AG20443 (cell line): ENCODE results near the gene MYO1E.
A peak's percentile ranks its signal among the peaks of the same experiment; 100 is the strongest.
"Not testable (repeated sequence)": the region's sequence is repeated elsewhere in the genome, so short reads cannot be mapped to it uniquely, and the experiment has no call there.

ENCODE experiments used
- DNase-seq: peaks from one replicate; pipeline ENCODE4 v3.0.0; 2012; ENCODE audit warnings: low spot score, mixed read lengths

Gene MYO1E

GRCh38 chr15:59291213-59291549 lies 81.5 kb downstream of the MYO1E start:
- DNase-seq: no peak

- DNase-seq: no peak
Observed at GRCh38 chr15:59290295-59291212, 82.1 kb downstream of the MYO1E start.

GRCh38 chr15:59289574-59289973 lies 83.1 kb downstream of the MYO1E start:
- DNase-seq: no peak

GRCh38 chr15:59283717-59284391 lies 88.8 kb downstream of the MYO1E start:
- no peak for DNase-seq

- DNase-seq: no peak
Observed at GRCh38 chr15:59282515-59283337, 89.9 kb downstream of the MYO1E start.

- DNase-seq: no peak
Observed at GRCh38 chr15:59281699-59282098, 91.0 kb downstream of the MYO1E start.

GRCh38 chr15:59280855-59281254 lies 91.8 kb downstream of the MYO1E start:
- no peak for DNase-seq

- DNase-seq: not testable (repeated sequence)
Observed at GRCh38 chr15:59280292-59280691, 92.4 kb downstream of the MYO1E start.

GRCh38 chr15:59279023-59279422 lies 93.6 kb downstream of the MYO1E start:
- no peak for DNase-seq

- DNase-seq: no peak
Observed at GRCh38 chr15:59278120-59278519, 94.6 kb downstream of the MYO1E start.

GRCh38 chr15:59276225-59277178 lies 96.2 kb downstream of the MYO1E start:
- no peak for DNase-seq

GRCh38 chr15:59274126-59274970 lies 98.3 kb downstream of the MYO1E start:
- peak; percentile 49 for DNase-seq

- DNase-seq: no peak
Observed at GRCh38 chr15:59273234-59273633, 99.4 kb downstream of the MYO1E start.

- DNase-seq: no peak
Observed at GRCh38 chr15:59271595-59272201, 101.0 kb downstream of the MYO1E start.

- DNase-seq: no peak
Observed at GRCh38 chr15:59268852-59269407, 103.7 kb downstream of the MYO1E start.

- peak; percentile 24 for DNase-seq
Observed at GRCh38 chr15:59268168-59268851, 104.4 kb downstream of the MYO1E start.

- no peak for DNase-seq
Observed at GRCh38 chr15:59266028-59266427, 106.6 kb downstream of the MYO1E start.

GRCh38 chr15:59262316-59262715 lies 110.4 kb downstream of the MYO1E start:
- no peak for DNase-seq

GRCh38 chr15:59260090-59260489 lies 112.6 kb downstream of the MYO1E start:
- no peak for DNase-seq
